ENCODE measurements around the gene KRTAP13-1.

The KRTAP13-1 gene, protein sequence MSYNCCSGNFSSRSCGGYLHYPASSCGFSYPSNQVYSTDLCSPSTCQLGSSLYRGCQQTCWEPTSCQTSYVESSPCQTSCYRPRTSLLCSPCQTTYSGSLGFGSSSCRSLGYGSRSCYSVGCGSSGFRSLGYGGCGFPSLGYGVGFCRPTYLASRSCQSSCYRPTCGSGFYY

DNA sequence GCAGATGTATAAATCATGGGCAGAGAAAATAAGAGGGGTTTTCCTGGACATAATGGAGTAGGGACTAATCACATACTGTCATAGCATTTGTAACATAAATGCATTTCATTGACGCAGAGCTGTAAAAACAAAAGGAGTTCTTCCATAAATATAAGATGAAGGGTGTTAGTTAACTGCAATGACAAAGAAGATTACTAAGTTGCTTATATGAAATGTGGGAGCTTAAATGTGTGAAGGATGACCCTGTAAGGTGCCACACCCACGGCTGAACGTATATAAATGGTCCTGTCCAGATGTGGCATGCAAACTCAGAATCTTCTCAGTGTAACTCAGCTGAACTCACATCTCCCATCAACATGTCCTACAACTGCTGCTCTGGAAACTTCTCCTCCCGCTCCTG is at the start of gene KRTAP13-1:
Gene KRTAP13-1 (plus strand): TSS at position 301 of the 400 bp plus-strand sequence. CDS start 56 bp downstream, at position 357.
- no peak for DNase-seq (ENCODE audit: low read depth)

DNA sequence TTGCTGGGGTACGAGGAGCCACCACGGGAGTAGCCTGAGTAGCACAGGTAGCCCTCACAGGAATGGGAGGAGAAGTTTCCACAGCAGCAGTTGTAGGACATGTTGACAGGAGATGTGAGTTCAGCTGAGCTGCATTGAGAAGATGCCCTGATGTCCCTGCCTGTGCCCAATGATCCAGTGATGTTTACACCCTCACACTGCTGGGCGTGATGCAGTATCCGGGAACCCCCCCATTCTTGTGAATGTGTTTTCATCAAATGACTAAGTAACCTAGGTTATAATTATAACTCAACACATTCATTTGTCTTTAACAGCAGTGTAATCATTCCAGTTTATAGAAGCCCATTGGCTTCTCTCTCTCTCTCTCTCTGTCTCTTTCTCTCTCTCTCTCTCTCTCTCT is 47.3 kb upstream of the KRTAP13-1 start, which contains the start of gene KRTAP23-1:
Gene KRTAP23-1 (minus strand): TSS at position 101 of the 400 bp plus-strand sequence. CDS start 0 bp downstream, at position 101.
- no peak for DNase-seq (ENCODE audit: low read depth)

DNA sequence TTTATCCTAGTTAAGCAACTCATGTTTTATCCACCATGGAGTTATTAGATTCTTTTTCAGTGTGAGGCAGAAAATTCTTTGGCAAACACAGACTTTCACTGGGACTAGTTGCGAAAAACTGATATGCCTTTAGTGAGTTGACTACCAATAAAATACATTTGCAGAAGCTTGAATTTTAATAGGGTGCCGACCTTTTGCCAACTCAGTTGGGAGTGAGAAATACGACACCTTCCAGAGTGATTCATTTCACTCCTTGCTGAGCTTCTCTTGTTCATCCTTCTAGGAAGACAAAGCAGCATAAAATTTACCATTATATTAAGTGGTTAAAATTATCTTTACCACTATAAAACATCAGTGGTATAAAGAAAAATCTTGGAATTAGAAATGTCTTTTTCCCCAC is 46.3 kb upstream of the KRTAP13-1 start:
- DNase-seq (ENCODE audit: low read depth), result no peak

DNA sequence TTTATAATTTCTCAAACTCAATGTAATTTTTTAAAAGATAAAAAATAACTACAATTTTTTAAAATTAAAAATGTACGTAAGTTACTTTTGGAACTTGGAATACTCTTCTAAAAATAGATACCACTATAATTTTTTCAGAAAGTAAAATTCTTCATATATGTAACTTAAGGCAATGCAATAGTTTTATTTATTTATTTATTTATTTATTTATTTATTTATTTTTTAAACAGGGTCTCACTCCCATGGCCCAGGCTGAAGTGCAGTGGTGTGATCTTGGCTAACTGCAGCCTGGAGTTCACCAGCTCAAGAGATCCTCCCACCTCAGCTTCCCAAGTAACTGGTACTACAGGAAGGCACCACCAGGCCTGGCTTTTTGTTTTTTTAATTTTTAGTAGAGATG is 44.3 kb upstream of the KRTAP13-1 start:
- DNase-seq (ENCODE audit: low read depth), result no peak

DNA sequence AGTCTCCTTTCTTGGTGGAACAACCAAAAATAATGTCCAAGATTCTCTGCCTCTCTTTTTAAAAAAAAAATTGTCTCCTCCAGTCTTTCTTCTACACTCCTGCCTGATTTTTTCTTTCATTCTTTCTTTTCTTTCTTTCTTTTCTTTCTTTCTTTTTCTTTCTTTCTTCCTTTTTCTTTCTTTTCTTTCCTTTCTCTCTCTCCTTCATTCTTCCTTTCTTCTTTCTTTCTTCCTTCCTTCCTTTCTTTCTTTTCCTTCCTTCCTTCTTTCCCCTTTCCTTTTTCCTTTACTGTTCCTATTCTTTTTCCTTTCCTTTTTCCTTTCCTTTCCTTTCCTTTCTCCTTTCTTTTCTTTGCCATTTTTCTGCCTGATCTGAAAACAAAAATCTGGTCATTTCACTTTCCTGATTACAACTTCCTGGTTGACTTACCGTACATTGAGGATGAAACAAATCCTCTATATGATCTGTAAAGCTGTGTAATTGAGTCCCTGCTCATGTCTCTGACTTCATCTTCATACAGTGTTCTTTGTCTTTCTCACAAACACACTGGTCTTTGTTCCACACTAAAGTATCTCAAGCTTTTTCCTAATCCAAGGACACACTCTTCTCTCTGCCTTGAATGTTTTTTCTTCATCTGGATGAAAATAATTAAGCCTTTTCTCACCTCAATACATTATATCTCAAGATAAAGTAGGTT is 41.4 kb upstream of the KRTAP13-1 start:
- no peak for DNase-seq (ENCODE audit: low read depth)

DNA sequence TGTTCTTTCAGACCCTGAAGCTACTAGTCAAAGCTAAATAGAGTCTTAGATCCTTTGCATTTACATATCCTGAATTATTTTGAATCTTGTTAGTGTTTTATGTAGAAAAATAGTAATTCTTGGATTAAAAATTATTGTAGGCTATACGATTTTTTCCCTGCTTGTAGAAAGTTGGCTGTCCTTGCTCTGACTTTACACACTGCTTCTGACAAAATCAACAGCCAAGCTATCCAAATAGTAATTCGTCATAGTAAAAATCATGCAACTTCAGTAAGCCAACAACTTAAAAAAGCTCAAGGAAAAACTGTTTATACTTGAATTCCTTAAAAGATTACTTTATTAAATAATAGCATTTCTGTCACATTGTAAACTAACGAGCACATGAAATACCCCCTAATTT is 39.9 kb upstream of the KRTAP13-1 start:
- no peak for DNase-seq (ENCODE audit: low read depth)

DNA sequence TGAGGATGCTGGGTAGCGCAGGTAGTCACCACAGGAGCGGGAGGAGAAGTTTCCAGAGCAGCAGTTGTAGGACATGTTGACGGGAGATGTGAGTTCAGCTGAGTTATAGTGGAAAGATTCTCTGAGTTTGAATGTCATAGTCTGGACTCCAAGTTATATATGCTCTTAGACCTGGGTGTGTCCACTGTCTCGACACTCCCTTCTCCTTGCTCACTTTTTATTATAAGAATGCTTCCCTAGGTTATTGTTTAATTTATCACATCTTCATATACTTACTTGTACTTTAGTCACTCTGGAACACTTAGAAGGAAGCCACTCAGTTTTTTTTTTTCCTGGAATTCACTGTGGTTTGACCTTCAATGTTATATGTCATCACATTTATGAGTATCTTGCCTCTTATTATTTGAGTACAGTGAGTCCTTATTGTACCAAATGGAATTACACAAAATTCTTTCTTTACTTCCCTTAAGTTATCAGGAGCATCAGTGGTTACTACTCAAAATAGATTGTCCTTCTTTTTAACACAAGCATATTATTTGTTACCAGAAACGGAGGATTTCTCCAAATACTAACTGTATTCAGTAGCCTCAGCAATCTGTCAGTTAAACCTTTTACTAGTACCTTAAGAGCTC is 23.6 kb upstream of the KRTAP13-1 start, which contains the start of gene KRTAP13-2:
Gene KRTAP13-2 (minus strand): TSS at position 133 of the 632 bp plus-strand sequence. CDS start 58 bp downstream, at position 75.
- DNase-seq (ENCODE audit: low read depth), result no peak

DNA sequence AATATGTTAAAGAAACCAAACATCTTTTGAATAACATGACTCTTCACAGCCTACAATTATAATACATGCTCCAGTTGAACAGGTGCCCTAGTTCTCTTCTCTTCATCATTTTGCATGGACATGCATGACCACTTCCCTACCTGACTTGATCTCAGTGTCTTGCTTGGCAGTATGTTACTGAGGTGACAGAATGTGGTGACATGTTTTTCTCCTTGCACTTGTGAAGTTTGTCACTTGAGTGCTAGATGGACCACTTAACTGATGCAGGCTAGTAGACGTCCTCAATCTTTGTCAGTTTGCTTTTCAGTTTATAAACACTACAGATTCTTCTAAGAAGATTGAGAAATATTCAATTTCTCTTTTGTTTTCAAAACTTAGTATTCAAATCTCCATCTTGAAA is 13.6 kb upstream of the KRTAP13-1 start:
- DNase-seq (ENCODE audit: low read depth), result no peak

DNA sequence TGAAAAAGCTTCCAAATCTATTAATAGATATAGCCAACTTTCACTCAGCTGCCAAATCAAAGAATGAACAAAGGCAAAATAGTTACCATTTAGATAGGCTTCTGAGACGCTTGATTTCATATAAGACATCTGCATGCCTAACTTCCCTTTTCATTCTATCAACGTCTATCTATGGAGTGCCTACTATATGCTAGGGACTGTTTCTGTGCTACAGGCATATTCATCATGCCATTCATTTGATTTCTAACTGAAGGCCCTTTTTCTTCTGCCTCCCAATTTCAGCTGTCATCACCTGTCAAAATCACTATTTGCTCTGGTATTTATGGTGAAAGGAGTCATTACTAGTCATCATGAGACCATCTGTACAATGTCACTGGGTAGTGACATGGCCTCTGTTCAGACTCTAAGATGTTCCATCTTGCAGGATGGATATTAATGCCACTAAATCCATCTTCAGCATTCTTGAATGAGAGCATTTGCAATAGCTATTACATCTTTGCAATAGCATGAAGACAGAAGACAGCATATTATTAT is 4.3 kb upstream of the KRTAP13-1 start:
- DNase-seq (ENCODE audit: low read depth), result no peak

DNA sequence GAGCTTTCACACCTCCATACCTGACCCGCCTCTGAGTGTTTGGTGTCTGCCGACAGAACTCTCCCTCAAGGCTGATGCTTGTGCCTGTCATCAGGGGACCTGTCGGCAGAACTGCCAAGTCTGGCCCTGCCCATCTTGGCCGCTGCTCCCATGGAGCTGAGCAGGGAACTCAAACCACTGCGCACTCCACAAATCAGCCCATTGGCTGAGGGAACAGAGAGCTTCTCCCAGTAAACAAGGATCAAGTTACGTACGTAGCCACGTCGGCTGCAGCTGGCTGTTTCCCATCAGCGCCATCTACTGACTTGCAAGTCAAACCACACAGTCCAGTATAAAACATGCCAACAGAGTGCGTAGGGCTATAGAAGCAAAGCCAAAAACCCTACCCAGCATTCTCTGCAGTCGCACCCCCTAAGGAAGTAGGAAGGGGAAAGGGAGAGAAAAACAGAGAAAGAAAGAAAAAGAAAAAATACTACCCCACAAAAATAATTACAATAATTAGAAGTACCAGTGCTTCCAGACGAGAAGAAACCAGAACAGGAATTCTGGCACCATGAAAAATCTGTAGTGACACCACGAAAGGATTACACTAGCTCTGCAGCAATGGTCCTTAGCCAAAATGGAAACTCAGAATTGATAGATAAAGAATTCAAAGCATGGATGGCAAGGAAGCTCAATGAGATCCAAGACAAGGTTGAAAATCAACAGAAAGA is 13.1 kb downstream of the KRTAP13-1 start:
- DNase-seq (ENCODE audit: low read depth), result no peak

DNA sequence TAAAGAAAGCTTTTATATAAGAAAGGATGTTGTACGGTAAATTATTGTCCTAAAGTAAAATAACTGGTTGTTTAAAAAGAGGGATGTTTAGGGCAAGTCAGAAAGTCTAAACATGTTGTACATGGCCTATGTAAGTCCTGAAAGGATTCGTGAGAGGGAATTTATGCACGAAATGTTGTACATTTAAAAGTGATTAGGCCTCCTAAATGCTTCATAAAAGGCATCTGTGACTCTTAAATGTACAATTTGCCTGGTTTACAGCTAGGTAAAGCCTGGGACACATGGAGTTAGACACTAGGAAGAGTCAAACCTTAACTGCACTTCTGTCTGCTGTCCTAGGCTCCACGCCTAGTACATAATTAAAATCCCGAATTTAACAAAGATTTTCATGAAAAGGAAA is 20.2 kb downstream of the KRTAP13-1 start:
- no peak for DNase-seq (ENCODE audit: low read depth)

DNA sequence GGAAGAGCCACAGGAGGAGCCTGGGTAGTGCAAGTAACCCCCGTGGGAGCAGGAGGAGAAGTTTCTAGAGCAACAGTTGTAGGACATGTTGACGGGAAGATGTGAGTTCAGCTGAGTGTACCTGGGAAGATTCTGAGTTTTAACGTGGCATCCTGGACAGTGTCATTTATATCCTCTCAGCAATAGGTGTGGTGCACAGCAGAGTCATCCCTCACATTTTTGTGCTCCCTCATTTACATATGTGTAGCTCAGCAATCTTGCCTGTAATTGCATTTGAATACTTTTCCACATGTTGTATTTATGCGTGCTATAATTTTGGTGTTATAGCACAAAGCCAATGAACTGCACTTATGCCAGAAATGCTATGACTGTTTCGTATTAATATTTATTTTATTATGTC is 30.0 kb downstream of the KRTAP13-1 start, which contains the start of gene KRTAP13-3:
Gene KRTAP13-3 (minus strand): TSS at position 101 of the 400 bp plus-strand sequence. CDS start 14 bp downstream, at position 87.
- DNase-seq (ENCODE audit: low read depth), result no peak

DNA sequence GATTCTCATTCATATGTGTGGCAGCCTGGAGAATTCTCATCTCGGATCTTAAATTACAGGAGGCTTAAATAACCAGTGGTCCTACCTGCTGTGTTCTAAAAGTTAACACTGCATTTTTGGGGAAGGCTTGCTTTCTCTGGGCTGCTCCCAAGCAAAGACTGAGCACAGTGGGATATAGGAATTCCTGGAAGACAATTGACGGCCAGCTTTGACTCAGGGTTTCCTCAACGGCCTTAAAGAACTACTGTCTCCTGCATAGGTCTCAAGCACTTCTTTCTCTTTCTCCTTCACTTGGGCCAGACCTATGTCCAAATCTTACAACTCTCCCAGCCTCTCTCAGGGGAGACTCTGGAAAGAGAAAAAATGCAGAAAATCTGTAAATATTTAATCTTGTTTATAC is 30.9 kb downstream of the KRTAP13-1 start:
- DNase-seq (ENCODE audit: low read depth), result no peak

DNA sequence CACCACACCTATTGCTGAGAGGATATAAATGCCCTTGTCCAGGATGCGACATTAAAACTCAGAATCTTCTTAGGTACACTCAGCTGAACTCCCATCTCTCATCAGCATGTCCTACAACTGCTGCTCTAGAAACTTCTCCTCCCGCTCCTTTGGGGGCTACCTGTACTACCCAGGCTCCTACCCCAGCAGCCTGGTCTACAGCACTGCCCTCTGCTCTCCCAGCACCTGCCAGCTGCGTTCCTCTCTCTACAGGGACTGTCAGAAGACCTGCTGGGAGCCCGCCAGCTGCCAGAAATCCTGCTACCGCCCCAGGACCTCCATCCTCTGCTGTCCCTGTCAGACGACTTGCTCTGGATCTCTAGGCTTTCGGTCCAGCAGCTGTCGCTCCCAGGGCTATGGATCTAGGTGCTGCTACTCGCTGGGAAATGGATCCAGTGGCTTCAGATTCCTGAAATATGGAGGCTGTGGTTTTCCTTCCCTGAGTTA is 34.4 kb downstream of the KRTAP13-1 start, which contains the start of gene KRTAP13-4:
Gene KRTAP13-4 (plus strand): TSS at position 51 of the 486 bp plus-strand sequence. CDS start 56 bp downstream, at position 107.
- DNase-seq (ENCODE audit: low read depth), result no peak

DNA sequence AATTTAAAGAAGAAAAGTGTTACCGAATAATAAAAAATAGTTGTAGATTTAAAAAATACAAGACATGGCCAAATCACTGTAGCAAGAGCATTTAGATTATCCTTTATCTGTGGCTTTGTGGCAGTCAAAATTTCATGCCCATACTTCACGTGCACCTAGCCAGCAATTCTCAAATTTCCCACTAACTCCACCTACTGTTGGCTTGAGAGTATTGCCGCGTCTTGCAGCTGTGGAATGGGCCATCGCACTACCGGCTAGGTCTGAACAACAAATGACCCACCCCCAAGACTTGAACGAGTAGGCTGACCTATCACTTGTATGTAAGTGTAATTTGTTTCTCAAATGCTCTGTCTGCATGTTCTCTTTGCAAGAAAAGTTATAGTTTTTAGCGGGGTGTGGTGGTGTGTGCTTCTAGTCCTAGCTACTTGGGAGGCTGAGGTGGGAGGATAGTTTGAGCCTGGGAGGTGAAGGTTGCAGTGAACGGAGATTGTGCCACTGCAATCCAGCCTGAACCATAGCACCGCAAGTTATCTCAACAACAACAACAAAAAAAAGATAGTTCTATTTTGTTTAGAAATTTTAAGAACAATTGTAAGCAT is 38.3 kb downstream of the KRTAP13-1 start:
- DNase-seq (ENCODE audit: low read depth), result no peak

DNA sequence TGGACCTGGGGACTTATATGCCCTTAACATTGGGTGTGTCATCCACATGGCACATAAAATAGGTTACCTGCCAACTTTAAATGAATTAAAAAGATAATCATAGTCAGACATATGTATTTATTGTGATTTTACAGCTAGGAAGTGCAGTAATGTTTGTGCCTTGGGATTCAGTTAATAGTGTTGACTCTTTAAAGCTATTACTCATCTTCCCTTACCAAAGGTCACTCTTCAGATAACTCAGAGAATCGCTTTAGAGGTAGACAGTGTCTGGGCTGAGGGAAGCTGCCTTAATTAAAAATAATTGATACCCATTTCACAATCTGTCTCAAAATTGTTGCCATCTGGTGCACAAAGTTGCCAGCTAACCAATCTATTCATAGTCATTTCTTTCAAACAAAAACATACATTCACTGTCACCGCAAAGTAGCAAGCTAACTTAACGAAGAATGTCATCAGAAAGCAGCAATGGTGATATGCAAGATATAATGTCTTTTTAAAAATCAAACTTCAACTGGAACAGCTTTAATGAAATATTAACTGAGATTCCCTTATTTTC is 41.3 kb downstream of the KRTAP13-1 start:
- no peak for DNase-seq (ENCODE audit: low read depth)

DNA sequence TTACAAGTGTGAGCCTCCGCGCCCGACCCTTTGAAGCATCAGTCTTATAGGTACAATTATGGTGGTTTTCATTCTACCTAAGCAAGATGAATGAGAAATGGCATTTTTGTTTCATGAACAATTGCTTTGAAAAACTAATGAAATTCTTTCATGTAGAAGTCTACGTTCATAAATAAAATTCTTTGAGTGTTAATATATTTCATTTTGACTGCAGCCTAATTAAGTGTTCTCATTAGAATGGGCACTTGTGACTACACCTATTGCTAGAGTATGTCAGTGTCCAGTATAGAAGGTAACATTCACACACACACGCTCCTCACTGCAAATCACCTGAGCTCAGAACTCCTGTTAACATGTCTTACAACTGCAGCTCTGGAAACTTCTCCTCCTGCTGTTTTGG is 44.1 kb downstream of the KRTAP13-1 start, which contains the start of gene KRTAP15-1:
Gene KRTAP15-1 (plus strand): TSS at position 301 of the 400 bp plus-strand sequence. CDS start 53 bp downstream, at position 354.
- no peak for DNase-seq (ENCODE audit: low read depth)

DNA sequence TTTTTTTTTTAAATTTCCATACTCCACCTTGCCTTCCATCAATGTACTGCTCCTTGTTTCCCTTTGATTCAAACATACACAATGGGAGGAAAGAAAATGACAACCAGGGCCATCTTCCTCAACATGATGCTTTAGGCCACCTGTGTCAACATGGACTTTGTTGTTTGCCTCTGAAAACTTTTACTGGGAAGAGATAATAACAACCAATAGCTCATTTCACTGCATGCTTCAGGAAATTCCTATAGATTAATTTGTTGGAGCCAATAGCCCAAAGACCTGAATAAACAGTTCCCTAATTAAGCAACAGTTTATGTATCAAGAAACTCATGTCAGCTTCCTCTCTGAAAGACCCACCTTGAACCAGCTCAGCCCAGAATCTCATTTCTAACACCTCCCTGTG is 47.4 kb downstream of the KRTAP13-1 start:
- no peak for DNase-seq (ENCODE audit: low read depth)

DNA sequence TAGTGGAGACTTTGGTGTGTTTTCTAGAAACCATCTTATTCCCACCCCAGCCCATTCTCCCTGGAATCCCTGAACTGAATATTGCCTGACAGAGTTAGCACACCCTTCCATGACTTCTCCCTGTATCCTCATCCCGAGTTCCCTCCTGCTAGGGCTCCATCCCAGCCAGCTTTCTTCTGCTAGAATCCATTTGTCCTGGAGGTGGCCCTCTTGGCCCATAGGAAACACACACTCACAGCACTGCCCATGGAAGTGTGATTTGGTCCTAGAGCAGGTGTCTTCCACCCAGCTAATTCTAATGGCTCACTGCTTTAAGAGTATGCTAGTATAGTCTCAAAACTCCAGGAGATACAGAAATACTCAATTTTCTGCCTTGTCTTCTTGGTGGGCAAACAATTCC is 48.4 kb downstream of the KRTAP13-1 start:
- no peak for DNase-seq (ENCODE audit: low read depth)

All from activated T-cell treated with anti-CD3 and anti-CD28 coated beads for 24 hours (primary cell).